Measurements from ENCODE around the gene MAMLD1. TPM values are rescaled to one million over a fixed set of nuclear protein-coding genes. Genes with fewer than 3 reads are reported as not detected.

Gene MAMLD1
- total and polyA plus RNA-seq, 11 donors: 1.2 to 3.0 (median 1.4) TPM

DNA sequence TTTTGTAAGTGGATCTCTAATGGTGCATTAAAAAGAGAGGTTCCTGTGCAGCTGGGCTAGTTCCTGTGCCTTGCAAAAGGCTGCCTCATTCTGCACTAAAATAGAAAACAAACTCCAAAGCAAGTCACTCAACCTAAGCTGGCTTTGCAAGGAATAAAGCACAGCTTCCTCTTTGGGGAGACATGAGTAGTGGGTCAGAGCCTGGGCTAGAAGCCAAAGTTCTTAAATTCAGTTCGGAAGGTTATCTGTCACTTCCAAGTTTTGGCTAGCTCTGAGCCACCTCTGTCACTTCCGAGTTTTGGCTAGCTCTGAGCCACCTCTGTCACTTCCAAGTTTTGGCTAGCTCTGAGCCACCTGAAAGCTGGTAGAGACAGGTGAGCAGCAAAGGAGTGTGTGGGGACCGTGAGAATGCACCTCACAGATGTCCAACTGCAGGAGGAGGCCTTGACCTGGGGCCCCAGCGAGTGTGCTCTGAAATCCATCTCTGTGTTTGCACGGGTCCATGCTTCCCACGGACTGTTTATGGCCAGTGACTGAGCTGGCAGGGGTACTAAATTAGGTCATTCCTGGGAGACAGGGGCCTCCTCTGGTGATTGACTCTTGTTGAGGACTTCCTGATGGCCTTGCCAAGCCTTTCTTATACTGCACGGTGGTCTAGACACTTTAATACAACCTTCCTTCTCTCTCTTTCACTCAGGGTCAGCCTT, 36.4 kb upstream of the MAMLD1 start:
- H3K4me3 ChIP-seq: no peak overlapping the region
- H3K9me3 ChIP-seq: no peaks in the 10 kb centered on the region
- H3K27me3 ChIP-seq: peaks cover 0 to 11% (median 0%) of the 10 kb centered on the region in 9 donors
- peaks cover 0 to 5% (median 0%) of the 10 kb centered on the region in 12 donors for H3K4me1 ChIP-seq
- TF ChIP-seq POLR2A (IDR thresholded peaks at IDR 0.05): no peak
- TF ChIP-seq, protein P1, sequence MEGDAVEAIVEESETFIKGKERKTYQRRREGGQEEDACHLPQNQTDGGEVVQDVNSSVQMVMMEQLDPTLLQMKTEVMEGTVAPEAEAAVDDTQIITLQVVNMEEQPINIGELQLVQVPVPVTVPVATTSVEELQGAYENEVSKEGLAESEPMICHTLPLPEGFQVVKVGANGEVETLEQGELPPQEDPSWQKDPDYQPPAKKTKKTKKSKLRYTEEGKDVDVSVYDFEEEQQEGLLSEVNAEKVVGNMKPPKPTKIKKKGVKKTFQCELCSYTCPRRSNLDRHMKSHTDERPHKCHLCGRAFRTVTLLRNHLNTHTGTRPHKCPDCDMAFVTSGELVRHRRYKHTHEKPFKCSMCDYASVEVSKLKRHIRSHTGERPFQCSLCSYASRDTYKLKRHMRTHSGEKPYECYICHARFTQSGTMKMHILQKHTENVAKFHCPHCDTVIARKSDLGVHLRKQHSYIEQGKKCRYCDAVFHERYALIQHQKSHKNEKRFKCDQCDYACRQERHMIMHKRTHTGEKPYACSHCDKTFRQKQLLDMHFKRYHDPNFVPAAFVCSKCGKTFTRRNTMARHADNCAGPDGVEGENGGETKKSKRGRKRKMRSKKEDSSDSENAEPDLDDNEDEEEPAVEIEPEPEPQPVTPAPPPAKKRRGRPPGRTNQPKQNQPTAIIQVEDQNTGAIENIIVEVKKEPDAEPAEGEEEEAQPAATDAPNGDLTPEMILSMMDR (IDR thresholded peaks at IDR 0.05): no peak
- intact Hi-C loops (cut with DNase I): no loop called here
- no peak for ATAC-seq
- H3K27ac ChIP-seq: no peak overlapping the region
- H3K36me3 ChIP-seq: no peaks in the 10 kb centered on the region
- no peak for DNase-seq
- 22 to 55% (median 26%) methylated on average over 3 to 7 of the region's 7 CpGs for WGBS, 4 donors

DNA sequence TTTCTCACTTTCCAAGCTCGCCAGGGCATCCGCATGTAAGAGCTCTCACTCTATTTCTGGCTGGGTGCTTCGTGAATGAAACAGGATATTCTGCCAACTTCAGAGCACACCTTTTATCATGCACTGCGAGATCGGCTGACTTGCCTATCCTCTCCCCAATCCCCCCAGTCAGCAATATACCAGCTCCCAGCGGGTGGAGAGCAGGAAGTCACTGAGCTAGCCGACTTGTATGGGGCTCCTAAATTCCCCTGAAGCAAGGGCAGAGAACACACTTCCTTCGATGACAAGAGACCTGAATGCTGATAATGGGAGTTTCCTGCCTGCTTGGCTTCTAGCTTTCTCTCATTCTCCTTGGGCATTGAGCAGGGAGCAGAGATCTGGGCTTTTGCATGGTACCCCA, 33.8 kb upstream of the MAMLD1 start:
- Histone ChIP-seq H3K4me1 (peaks cover 0 to 5% (median 0%) of the 10 kb centered on the region in 12 donors), H3K36me3 (no peaks in the 10 kb centered on the region), H3K27me3 (peaks cover 0 to 11% (median 0%) of the 10 kb centered on the region in 9 donors), H3K4me3 (no peak overlapping the region), H3K9me3 (no peaks in the 10 kb centered on the region), H3K27ac (no peak overlapping the region)
- WGBS, 4 donors: 26 to 56% (median 39%) methylated on average over 8 of the region's 8 CpGs
- DNase-seq (no peak), ATAC-seq (no peak)
- intact Hi-C loops (cut with DNase I): no loop called here
- TF ChIP-seq, protein P1 (IDR thresholded peaks at IDR 0.05): no peak
- no peak for TF ChIP-seq POLR2A (IDR thresholded peaks at IDR 0.05)

DNA sequence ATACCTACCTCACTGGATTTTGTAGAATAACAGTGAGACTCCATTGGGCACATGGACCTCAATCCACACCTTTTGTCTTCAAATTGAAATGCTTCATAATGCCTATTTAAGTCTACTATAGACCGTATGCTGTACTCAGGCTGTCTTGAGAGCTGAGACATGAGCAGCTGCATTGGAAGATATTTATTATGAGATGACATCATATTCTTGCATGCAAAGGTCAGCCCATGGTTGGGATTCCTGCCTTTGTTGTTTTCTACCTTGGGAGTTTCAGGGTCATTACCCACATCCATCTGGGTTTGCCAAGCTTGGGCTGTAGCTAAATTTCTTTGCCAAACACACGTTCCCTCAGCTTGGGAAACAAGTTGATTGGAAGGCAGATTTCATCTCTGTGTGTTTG, 33.2 kb upstream of the MAMLD1 start:
- intact Hi-C loops (cut with DNase I): no loop called here
- no peak for TF ChIP-seq POLR2A (IDR thresholded peaks at IDR 0.05)
- TF ChIP-seq, protein P1 (IDR thresholded peaks at IDR 0.05): no peak
- no peak for DNase-seq
- no peaks in the 10 kb centered on the region for H3K9me3 ChIP-seq
- peaks cover 0 to 5% (median 0%) of the 10 kb centered on the region in 12 donors for H3K4me1 ChIP-seq
- H3K27me3 ChIP-seq: peaks cover 0 to 11% (median 0%) of the 10 kb centered on the region in 9 donors
- no peak for ATAC-seq
- H3K4me3 ChIP-seq: no peak overlapping the region
- H3K36me3 ChIP-seq: no peaks in the 10 kb centered on the region
- H3K27ac ChIP-seq: no peak overlapping the region
- WGBS, 4 donors: 63 to 77% (median 69%) methylated on average over 2 of the region's 2 CpGs

DNA sequence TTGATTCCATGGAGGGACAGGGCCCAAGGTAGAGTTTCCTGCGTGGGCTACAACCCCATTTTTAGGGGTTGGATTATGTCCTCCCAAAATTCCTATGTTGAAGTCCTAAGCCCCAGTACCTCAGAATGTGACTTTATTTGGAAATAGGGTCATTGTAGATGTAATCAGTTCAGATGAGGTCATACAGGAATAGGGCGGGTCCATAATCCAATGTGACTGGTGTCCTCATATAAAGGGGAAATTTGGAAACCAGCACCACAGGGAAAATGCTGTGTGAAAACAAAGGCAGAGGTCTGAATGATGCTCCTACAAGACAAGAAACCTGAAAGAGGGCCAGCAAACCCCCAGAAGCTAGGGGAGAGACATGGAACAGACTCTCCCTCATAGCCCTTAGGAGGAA, 31.1 kb upstream of the MAMLD1 start:
- no peaks in the 10 kb centered on the region for H3K4me1 ChIP-seq
- intact Hi-C loops (cut with DNase I): no loop called here
- peak in 1 of 4 donors; percentile 37 for ATAC-seq

More for the DNA sequence above, 31.1 kb upstream of the MAMLD1 start:
- TF ChIP-seq, protein P1 (IDR thresholded peaks at IDR 0.05): no peak
- no peak for TF ChIP-seq POLR2A (IDR thresholded peaks at IDR 0.05)
- Histone ChIP-seq H3K9me3 (no peaks in the 10 kb centered on the region), H3K36me3 (no peaks in the 10 kb centered on the region), H3K4me3 (no peak overlapping the region), H3K27me3 (peaks cover 0 to 11% (median 0%) of the 10 kb centered on the region in 9 donors), H3K27ac (no peak overlapping the region)
- no peak for DNase-seq
- 78 to 95% (median 83%) methylated on average over 2 of the region's 2 CpGs for WGBS, 4 donors
